WTC11 (cell line): Measurements from ENCODE around the gene HSPA12A. TPM values are rescaled to one million over a fixed set of nuclear protein-coding genes. Genes with fewer than 3 reads are reported as not detected.

Experiments
- ATAC-seq: fragments of 200-7000 bp; cut with Tn5 transposase; 2 replicates; pipeline ENCODE4 v1.10.0; 2021; ENCODE audit warnings: mild to moderate bottlenecking, moderate library complexity
- CTCF ChIA-PET: fragments of 300-600 bp; sonication (Branson Sonifier 250); formaldehyde crosslinking; loops from one replicate; lab custom pipeline; 2021; ENCODE audit warnings: antibody characterized with exemption; lab: Charles Lee
- POLR2A ChIA-PET: fragments of 350-600 bp; sonication (Branson Sonifier 250); formaldehyde crosslinking; loops from one replicate; lab custom pipeline; 2021; ENCODE audit warnings: antibody characterized with exemption; lab: Charles Lee
- DNase-seq: peaks from one replicate; pipeline ENCODE4 v3.0.0; 2021; ENCODE audit warnings: low spot score
- H3K27ac Mint-ChIP-seq: 2 replicates; pipeline ENCODE4 v1.8.0; 2021; ENCODE audit warnings: mixed read lengths
- H3K27me3 Mint-ChIP-seq: 2 replicates; pipeline ENCODE4 v1.8.0; 2021; ENCODE audit warnings: low read depth, mild to moderate bottlenecking, moderate library complexity, mixed read lengths
- H3K36me3 Mint-ChIP-seq: 2 replicates; pipeline ENCODE4 v1.8.0; 2021; ENCODE audit warnings: mixed read lengths
- H3K4me1 Mint-ChIP-seq: 2 replicates; pipeline ENCODE4 v1.8.0; 2022; ENCODE audit warnings: mixed read lengths
- H3K4me3 Mint-ChIP-seq: 2 replicates; pipeline ENCODE4 v1.8.0; 2021; ENCODE audit warnings: mild to moderate bottlenecking, moderate library complexity, mixed read lengths
- H3K9me3 Mint-ChIP-seq: 2 replicates; pipeline ENCODE4 v1.8.0; 2021; ENCODE audit warnings: mixed read lengths
- ATF1 ChIP-seq: sonication (generic); formaldehyde crosslinking; IDR thresholded peaks from 2 replicates; pipeline ENCODE4 v1.8.1; 2023; ENCODE audit warnings: mild to moderate bottlenecking, moderate library complexity, missing genetic modification reagents
- ETV6 ChIP-seq: sonication (generic); formaldehyde crosslinking; IDR thresholded peaks from 2 replicates; pipeline ENCODE4 v1.8.1; 2022; ENCODE audit warnings: mild to moderate bottlenecking, missing genetic modification reagents
- FOXJ3 ChIP-seq: sonication (generic); formaldehyde crosslinking; IDR thresholded peaks from 2 replicates; pipeline ENCODE4 v1.9.0; 2021; ENCODE audit warnings: missing genetic modification reagents, mild to moderate bottlenecking, borderline replicate concordance
- IRF2 ChIP-seq: sonication (generic); formaldehyde crosslinking; IDR thresholded peaks from 2 replicates; pipeline ENCODE4 v1.8.0; 2022; ENCODE audit warnings: low read depth, missing genetic modification reagents, borderline replicate concordance
- JUN ChIP-seq: sonication (generic); formaldehyde crosslinking; IDR thresholded peaks from 2 replicates; pipeline ENCODE4 v1.8.0; 2023; ENCODE audit warnings: mild to moderate bottlenecking, missing genetic modification reagents
- NFE2L1 ChIP-seq: sonication (generic); formaldehyde crosslinking; IDR thresholded peaks from 2 replicates; pipeline ENCODE4 v1.8.1; 2023; ENCODE audit warnings: missing genetic modification reagents
- RORB ChIP-seq: fragments of 250-450 bp; sonication (Bioruptor Pico); IDR thresholded peaks from 2 replicates; pipeline ENCODE4 v1.9.0; 2021; ENCODE audit warnings: mild to moderate bottlenecking
- SP1 ChIP-seq: sonication (generic); formaldehyde crosslinking; conservative IDR thresholded peaks from 2 replicates; pipeline ENCODE4 v1.8.1; 2022; ENCODE audit warnings: missing genetic modification reagents
- ZBTB21 ChIP-seq: sonication (generic); formaldehyde crosslinking; IDR thresholded peaks from 2 replicates; pipeline ENCODE4 v1.8.1; 2023; ENCODE audit warnings: mild to moderate bottlenecking, missing genetic modification reagents, borderline replicate concordance
- ZNF396 ChIP-seq: fragments of 250-450 bp; sonication (Bioruptor Pico); IDR thresholded peaks from 2 replicates; pipeline ENCODE4 v1.8.0; 2021; ENCODE audit warnings: mild to moderate bottlenecking, moderate library complexity, borderline replicate concordance
- total RNA-seq: library from RNA; stranded (reverse); gene quantifications from 3 replicates; pipeline ENCODE4 v1.2.3, GENCODE V29; 2021
- TF ChIP-seq, protein P1 (sequence below): sonication (generic); formaldehyde crosslinking; IDR thresholded peaks from 2 replicates; pipeline ENCODE4 v1.8.0; 2022; ENCODE audit warnings: mild to moderate bottlenecking, missing genetic modification reagents
- TF ChIP-seq, protein P2 (sequence below): fragments of 250-450 bp; sonication (Bioruptor Pico); IDR thresholded peaks from 2 replicates; pipeline ENCODE4 v1.8.0; 2021; ENCODE audit warnings: mild to moderate bottlenecking
- TF ChIP-seq, protein P3 (sequence below): sonication (generic); formaldehyde crosslinking; IDR thresholded peaks from 2 replicates; pipeline ENCODE4 v1.8.1; 2022; ENCODE audit warnings: missing genetic modification reagents, borderline replicate concordance
- TF ChIP-seq, protein P4 (sequence below): sonication (generic); formaldehyde crosslinking; IDR thresholded peaks from 2 replicates; pipeline ENCODE4 v1.8.1; 2023; ENCODE audit warnings: mild to moderate bottlenecking, missing genetic modification reagents, borderline replicate concordance
- TF ChIP-seq, protein P5 (sequence below): sonication (generic); formaldehyde crosslinking; IDR thresholded peaks from 2 replicates; pipeline ENCODE4 v1.8.1; 2023; ENCODE audit warnings: mild to moderate bottlenecking, moderate library complexity, missing genetic modification reagents
- TF ChIP-seq, protein P6 (sequence below): sonication (generic); formaldehyde crosslinking; IDR thresholded peaks from 2 replicates; pipeline ENCODE4 v1.8.0; 2023; ENCODE audit warnings: mild to moderate bottlenecking, missing genetic modification reagents
- TF ChIP-seq, protein P7 (sequence below): fragments of 250-450 bp; sonication (Bioruptor Pico); IDR thresholded peaks from 2 replicates; pipeline ENCODE4 v2.1.2; 2022; ENCODE audit warnings: mild to moderate bottlenecking, moderate library complexity

HSPA12A gene
- total RNA-seq, 1 experiment from 2014 or later = 7.2 TPM

DNA sequence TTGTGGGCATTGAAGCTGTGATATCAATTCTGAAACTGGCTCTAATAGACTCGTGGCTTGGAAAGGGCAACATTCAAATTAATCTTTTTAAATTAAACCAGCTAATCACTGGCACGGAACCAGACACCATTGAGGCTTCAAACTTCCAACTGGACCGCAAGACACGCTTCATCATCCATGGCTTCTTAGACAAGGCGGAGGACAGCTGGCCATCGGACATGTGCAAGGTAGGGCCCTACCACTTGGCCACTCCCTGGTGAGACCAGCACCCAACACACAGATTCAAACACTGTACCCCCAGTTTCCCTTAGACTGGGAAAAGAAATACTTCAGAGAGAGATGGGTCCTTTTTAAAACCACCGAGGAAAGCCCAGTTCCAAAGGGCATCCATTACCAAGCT lies 116.5 kb downstream of the HSPA12A start:
- ChIA-PET POLR2A (interaction anchor here (0.6 kb wide), 1 partner anchor 513 kb away, joined by 4 read pairs; no protein-coding TSS in a partner anchor), CTCF (interaction anchor here (2.2 kb wide), 1 partner anchor 549 kb away, joined by 14 read pairs; no protein-coding TSS in a partner anchor)
- Mint-ChIP-seq H3K4me3 (no peak overlapping the region), H3K27me3 (peaks cover 15% of the 10 kb centered on the region), H3K4me1 (no peaks in the 10 kb centered on the region), H3K27ac (no peak overlapping the region), H3K9me3 (no peaks in the 10 kb centered on the region), H3K36me3 (no peaks in the 10 kb centered on the region)
- ATAC-seq (no peak), DNase-seq (no peak)
- TF ChIP-seq, protein P1, sequence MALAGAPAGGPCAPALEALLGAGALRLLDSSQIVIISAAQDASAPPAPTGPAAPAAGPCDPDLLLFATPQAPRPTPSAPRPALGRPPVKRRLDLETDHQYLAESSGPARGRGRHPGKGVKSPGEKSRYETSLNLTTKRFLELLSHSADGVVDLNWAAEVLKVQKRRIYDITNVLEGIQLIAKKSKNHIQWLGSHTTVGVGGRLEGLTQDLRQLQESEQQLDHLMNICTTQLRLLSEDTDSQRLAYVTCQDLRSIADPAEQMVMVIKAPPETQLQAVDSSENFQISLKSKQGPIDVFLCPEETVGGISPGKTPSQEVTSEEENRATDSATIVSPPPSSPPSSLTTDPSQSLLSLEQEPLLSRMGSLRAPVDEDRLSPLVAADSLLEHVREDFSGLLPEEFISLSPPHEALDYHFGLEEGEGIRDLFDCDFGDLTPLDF (CRISPR knock-in tag) = no peak
- TF ChIP-seq, protein P2, sequence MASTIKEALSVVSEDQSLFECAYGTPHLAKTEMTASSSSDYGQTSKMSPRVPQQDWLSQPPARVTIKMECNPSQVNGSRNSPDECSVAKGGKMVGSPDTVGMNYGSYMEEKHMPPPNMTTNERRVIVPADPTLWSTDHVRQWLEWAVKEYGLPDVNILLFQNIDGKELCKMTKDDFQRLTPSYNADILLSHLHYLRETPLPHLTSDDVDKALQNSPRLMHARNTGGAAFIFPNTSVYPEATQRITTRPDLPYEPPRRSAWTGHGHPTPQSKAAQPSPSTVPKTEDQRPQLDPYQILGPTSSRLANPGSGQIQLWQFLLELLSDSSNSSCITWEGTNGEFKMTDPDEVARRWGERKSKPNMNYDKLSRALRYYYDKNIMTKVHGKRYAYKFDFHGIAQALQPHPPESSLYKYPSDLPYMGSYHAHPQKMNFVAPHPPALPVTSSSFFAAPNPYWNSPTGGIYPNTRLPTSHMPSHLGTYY = no peak
- TF ChIP-seq ATF1 (CRISPR knock-in tag) = no peak
- TF ChIP-seq, protein P3, sequence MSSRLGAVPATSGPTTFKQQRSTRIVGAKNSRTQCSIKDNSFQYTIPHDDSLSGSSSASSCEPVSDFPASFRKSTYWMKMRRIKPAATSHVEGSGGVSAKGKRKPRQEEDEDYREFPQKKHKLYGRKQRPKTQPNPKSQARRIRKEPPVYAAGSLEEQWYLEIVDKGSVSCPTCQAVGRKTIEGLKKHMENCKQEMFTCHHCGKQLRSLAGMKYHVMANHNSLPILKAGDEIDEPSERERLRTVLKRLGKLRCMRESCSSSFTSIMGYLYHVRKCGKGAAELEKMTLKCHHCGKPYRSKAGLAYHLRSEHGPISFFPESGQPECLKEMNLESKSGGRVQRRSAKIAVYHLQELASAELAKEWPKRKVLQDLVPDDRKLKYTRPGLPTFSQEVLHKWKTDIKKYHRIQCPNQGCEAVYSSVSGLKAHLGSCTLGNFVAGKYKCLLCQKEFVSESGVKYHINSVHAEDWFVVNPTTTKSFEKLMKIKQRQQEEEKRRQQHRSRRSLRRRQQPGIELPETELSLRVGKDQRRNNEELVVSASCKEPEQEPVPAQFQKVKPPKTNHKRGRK (CRISPR knock-in tag) = no peak
- TF ChIP-seq, protein P4, sequence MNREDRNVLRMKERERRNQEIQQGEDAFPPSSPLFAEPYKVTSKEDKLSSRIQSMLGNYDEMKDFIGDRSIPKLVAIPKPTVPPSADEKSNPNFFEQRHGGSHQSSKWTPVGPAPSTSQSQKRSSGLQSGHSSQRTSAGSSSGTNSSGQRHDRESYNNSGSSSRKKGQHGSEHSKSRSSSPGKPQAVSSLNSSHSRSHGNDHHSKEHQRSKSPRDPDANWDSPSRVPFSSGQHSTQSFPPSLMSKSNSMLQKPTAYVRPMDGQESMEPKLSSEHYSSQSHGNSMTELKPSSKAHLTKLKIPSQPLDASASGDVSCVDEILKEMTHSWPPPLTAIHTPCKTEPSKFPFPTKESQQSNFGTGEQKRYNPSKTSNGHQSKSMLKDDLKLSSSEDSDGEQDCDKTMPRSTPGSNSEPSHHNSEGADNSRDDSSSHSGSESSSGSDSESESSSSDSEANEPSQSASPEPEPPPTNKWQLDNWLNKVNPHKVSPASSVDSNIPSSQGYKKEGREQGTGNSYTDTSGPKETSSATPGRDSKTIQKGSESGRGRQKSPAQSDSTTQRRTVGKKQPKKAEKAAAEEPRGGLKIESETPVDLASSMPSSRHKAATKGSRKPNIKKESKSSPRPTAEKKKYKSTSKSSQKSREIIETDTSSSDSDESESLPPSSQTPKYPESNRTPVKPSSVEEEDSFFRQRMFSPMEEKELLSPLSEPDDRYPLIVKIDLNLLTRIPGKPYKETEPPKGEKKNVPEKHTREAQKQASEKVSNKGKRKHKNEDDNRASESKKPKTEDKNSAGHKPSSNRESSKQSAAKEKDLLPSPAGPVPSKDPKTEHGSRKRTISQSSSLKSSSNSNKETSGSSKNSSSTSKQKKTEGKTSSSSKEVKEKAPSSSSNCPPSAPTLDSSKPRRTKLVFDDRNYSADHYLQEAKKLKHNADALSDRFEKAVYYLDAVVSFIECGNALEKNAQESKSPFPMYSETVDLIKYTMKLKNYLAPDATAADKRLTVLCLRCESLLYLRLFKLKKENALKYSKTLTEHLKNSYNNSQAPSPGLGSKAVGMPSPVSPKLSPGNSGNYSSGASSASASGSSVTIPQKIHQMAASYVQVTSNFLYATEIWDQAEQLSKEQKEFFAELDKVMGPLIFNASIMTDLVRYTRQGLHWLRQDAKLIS (CRISPR knock-in tag) = no peak

DNA sequence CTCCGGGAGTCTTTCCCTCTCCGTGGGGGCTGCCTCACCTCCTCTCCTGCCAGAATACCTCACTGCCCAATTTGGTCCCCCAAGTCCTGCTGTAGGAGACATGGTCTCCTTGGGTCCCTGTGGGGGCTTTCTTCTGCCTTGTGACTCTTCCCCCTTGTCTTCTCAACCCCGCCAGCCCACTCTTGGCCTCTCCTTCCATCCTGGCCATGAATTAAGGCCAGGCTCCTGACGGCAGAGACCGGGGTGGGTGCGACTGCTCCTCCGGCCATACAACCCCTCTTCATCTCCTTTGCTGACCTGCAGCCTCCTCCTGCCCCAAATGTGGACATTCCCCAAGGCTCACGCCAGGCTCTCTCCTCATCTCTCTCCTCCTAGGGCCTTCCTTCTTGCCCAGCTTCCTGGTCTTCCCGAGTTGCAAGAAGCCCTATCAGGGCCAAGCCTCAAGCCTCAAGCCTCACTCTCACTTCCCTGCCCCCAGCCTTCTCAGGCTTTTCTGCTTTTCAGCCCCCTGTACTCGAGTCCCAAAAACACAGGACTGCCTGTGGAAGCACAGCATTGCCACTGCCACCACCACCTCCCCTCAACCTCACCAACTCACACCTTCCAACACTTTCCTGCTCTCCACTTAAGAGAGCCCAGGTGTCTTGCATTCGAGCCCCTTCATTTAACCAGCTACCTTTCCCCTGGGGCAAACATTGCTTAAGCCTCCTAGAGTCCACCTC lies 120.3 kb downstream of the HSPA12A start:
- Mint-ChIP-seq H3K4me1 (peaks cover 6% of the 10 kb centered on the region), H3K9me3 (no peaks in the 10 kb centered on the region), H3K36me3 (no peaks in the 10 kb centered on the region), H3K27me3 (peaks cover 15% of the 10 kb centered on the region), H3K4me3 (no peak overlapping the region), H3K27ac (no peak overlapping the region)
- CTCF ChIA-PET = no interaction called here
- DNase-seq (no peak), ATAC-seq (no peak)
- POLR2A ChIA-PET = no interaction called here
- TF ChIP-seq FOXJ3 (CRISPR knock-in tag) = no peak
- TF ChIP-seq NFE2L1 = no peak
- TF ChIP-seq, protein P5, sequence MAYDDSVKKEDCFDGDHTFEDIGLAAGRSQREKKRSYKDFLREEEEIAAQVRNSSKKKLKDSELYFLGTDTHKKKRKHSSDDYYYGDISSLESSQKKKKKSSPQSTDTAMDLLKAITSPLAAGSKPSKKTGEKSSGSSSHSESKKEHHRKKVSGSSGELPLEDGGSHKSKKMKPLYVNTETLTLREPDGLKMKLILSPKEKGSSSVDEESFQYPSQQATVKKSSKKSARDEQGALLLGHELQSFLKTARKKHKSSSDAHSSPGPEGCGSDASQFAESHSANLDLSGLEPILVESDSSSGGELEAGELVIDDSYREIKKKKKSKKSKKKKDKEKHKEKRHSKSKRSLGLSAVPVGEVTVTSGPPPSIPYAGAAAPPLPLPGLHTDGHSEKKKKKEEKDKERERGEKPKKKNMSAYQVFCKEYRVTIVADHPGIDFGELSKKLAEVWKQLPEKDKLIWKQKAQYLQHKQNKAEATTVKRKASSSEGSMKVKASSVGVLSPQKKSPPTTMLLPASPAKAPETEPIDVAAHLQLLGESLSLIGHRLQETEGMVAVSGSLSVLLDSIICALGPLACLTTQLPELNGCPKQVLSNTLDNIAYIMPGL = no peak
- no peak for TF ChIP-seq IRF2
- TF ChIP-seq, protein P3 (CRISPR knock-in tag) = no peak
- TF ChIP-seq RORB (CRISPR knock-in tag) = no peak
- TF ChIP-seq ZBTB21 = no peak
- no peak for TF ChIP-seq ZNF396 (CRISPR knock-in tag)
- TF ChIP-seq, protein P6, sequence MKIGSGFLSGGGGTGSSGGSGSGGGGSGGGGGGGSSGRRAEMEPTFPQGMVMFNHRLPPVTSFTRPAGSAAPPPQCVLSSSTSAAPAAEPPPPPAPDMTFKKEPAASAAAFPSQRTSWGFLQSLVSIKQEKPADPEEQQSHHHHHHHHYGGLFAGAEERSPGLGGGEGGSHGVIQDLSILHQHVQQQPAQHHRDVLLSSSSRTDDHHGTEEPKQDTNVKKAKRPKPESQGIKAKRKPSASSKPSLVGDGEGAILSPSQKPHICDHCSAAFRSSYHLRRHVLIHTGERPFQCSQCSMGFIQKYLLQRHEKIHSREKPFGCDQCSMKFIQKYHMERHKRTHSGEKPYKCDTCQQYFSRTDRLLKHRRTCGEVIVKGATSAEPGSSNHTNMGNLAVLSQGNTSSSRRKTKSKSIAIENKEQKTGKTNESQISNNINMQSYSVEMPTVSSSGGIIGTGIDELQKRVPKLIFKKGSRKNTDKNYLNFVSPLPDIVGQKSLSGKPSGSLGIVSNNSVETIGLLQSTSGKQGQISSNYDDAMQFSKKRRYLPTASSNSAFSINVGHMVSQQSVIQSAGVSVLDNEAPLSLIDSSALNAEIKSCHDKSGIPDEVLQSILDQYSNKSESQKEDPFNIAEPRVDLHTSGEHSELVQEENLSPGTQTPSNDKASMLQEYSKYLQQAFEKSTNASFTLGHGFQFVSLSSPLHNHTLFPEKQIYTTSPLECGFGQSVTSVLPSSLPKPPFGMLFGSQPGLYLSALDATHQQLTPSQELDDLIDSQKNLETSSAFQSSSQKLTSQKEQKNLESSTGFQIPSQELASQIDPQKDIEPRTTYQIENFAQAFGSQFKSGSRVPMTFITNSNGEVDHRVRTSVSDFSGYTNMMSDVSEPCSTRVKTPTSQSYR (CRISPR knock-in tag) = no peak
- no peak for TF ChIP-seq ETV6 (CRISPR knock-in tag)
- TF ChIP-seq, protein P7, sequence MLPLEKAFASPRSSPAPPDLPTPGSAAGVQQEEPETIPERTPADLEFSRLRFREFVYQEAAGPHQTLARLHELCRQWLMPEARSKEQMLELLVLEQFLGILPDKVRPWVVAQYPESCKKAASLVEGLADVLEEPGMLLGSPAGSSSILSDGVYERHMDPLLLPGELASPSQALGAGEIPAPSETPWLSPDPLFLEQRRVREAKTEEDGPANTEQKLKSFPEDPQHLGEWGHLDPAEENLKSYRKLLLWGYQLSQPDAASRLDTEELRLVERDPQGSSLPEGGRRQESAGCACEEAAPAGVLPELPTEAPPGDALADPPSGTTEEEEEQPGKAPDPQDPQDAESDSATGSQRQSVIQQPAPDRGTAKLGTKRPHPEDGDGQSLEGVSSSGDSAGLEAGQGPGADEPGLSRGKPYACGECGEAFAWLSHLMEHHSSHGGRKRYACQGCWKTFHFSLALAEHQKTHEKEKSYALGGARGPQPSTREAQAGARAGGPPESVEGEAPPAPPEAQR (CRISPR knock-in tag) = no peak
- no peak for TF ChIP-seq SP1
- no peak for TF ChIP-seq JUN
